H9 (cell line): Measurements from ENCODE around the gene ATF6. TPM values are rescaled to one million over a fixed set of nuclear protein-coding genes. Genes with fewer than 3 reads are reported as not detected.

Experiments used
- DNase-seq: peaks from one replicate; pipeline ENCODE4 v3.0.0-alpha.2; 2017
- H2AFZ ChIP-seq: one replicate; pipeline ENCODE4 v1.6.1; 2013; ENCODE audit warnings: mild to moderate bottlenecking, low read length, control low read depth, moderate library complexity
- H2AK5ac ChIP-seq: 2 replicates; pipeline ENCODE4 v1.6.1; 2013; ENCODE audit warnings: low read length, control low read depth, mixed read lengths; ENCODE audit not compliant: insufficient read length
- H2BK120ac ChIP-seq: one replicate; pipeline ENCODE4 v1.6.1; 2013; ENCODE audit warnings: low read depth, mild to moderate bottlenecking, low read length, control low read depth, inconsistent platforms; ENCODE audit not compliant: poor library complexity, severe bottlenecking
- H2BK12ac ChIP-seq: 2 replicates; pipeline ENCODE4 v1.6.1; 2013; ENCODE audit warnings: low read length, control low read depth, mixed read lengths, low read depth; ENCODE audit not compliant: insufficient read length
- H2BK15ac ChIP-seq: 2 replicates; pipeline ENCODE4 v1.6.1; 2013; ENCODE audit warnings: low read depth, low read length, control low read depth
- H2BK20ac ChIP-seq: one replicate; pipeline ENCODE4 v1.6.1; 2013; ENCODE audit warnings: low read depth, mild to moderate bottlenecking, low read length, control low read depth, inconsistent platforms; ENCODE audit not compliant: poor library complexity, severe bottlenecking
- H2BK5ac ChIP-seq: 2 replicates; pipeline ENCODE4 v1.6.1; 2013; ENCODE audit warnings: low read length, control low read depth, mixed read lengths; ENCODE audit not compliant: insufficient read length
- H3K14ac ChIP-seq: 2 replicates; pipeline ENCODE4 v1.6.1; 2013; ENCODE audit warnings: low read length, control low read depth; ENCODE audit not compliant: insufficient read depth
- H3K18ac ChIP-seq: 2 replicates; pipeline ENCODE4 v1.6.1; 2013; ENCODE audit warnings: low read depth, mild to moderate bottlenecking, mixed read lengths, low read length, control low read depth; ENCODE audit not compliant: insufficient read length
- H3K23ac ChIP-seq: 2 replicates; pipeline ENCODE4 v1.6.1; 2013; ENCODE audit warnings: low read length, control low read depth, mixed read lengths, low read depth; ENCODE audit not compliant: insufficient read length
- H3K23me2 ChIP-seq: 2 replicates; pipeline ENCODE4 v1.6.1; 2013; ENCODE audit warnings: low read depth, mild to moderate bottlenecking, mixed read lengths, low read length, control low read depth; ENCODE audit not compliant: insufficient read length, poor library complexity, severe bottlenecking
- H3K27ac ChIP-seq: 2 replicates; pipeline ENCODE4 v1.5.1; 2013; ENCODE audit warnings: low read length, control low read depth, mixed read lengths, low read depth; ENCODE audit not compliant: insufficient read length
- H3K27me3 ChIP-seq: 2 replicates; pipeline ENCODE4 v1.6.1; 2013; ENCODE audit warnings: low read length, control low read depth, inconsistent platforms; ENCODE audit not compliant: insufficient read depth
- H3K4ac ChIP-seq: 2 replicates; pipeline ENCODE4 v1.6.1; 2013; ENCODE audit warnings: low read depth, mild to moderate bottlenecking, control low read depth, inconsistent platforms, low read length, moderate library complexity
- H3K4me1 ChIP-seq: 2 replicates; pipeline ENCODE4 v1.6.1; 2013; ENCODE audit warnings: low read length, control low read depth, inconsistent platforms; ENCODE audit not compliant: insufficient read depth
- H3K4me2 ChIP-seq: 2 replicates; pipeline ENCODE4 v1.6.1; 2013; ENCODE audit warnings: low read length, control low read depth, mixed read lengths; ENCODE audit not compliant: insufficient read length, insufficient read depth
- H3K56ac ChIP-seq: 2 replicates; pipeline ENCODE4 v1.6.1; 2013; ENCODE audit warnings: low read depth, mild to moderate bottlenecking, mixed read lengths, low read length, control low read depth; ENCODE audit not compliant: insufficient read length
- H3K79me1 ChIP-seq: 2 replicates; pipeline ENCODE4 v1.6.1; 2013; ENCODE audit warnings: low read depth, mild to moderate bottlenecking, moderate library complexity, low read length, control low read depth, inconsistent platforms; ENCODE audit not compliant: insufficient read depth, poor library complexity, severe bottlenecking
- H3K79me2 ChIP-seq: 2 replicates; pipeline ENCODE4 v1.6.1; 2013; ENCODE audit warnings: low read length, control low read depth, inconsistent platforms; ENCODE audit not compliant: insufficient read depth
- H3K9ac ChIP-seq: 2 replicates; pipeline ENCODE4 v1.6.1; 2013; ENCODE audit warnings: low read length, control low read depth, mixed read lengths; ENCODE audit not compliant: insufficient read length; ENCODE audit errors: extremely low read depth
- H3K9me3 ChIP-seq: one replicate; pipeline ENCODE4 v1.6.1; 2013; ENCODE audit warnings: low read depth, low read length, inconsistent platforms; ENCODE audit not compliant: control insufficient read depth
- H3T11ph ChIP-seq: one replicate; pipeline ENCODE4 v1.6.1; 2013; ENCODE audit warnings: mild to moderate bottlenecking, low read length, control low read depth, inconsistent platforms
- H4K20me1 ChIP-seq: one replicate; pipeline ENCODE4 v1.6.1; 2013; ENCODE audit not compliant: control insufficient read depth, insufficient read length, insufficient read depth
- H4K5ac ChIP-seq: 2 replicates; pipeline ENCODE4 v1.6.1; 2013; ENCODE audit warnings: low read depth, mild to moderate bottlenecking, mixed read lengths, low read length, control low read depth; ENCODE audit not compliant: insufficient read length
- H4K8ac ChIP-seq: replicated peaks from 2 replicates; pipeline ENCODE4 v1.6.1; 2013; ENCODE audit warnings: low read length, control low read depth, mixed read lengths, low read depth; ENCODE audit not compliant: insufficient read length
- H4K91ac ChIP-seq: 2 replicates; pipeline ENCODE4 v1.6.1; 2013; ENCODE audit warnings: low read depth, mild to moderate bottlenecking, moderate library complexity, mixed read lengths, low read length, control low read depth; ENCODE audit not compliant: insufficient read length
- H3K27ac Mint-ChIP-seq, 3 experiments: 2 replicates in 2 of 3; 3 replicates in 1 of 3; pipeline ENCODE4 v1.8.0; 2020 to 2021; ENCODE audit warnings: mixed read lengths in 3 of 3, mild to moderate bottlenecking in 1 of 3, moderate library complexity in 1 of 3
- H3K27me3 Mint-ChIP-seq: 2 replicates; pipeline ENCODE4 v1.8.0; 2021; ENCODE audit warnings: low read depth, mild to moderate bottlenecking, moderate library complexity, mixed read lengths
- H3K36me3 Mint-ChIP-seq, 3 experiments: 2 replicates in 2 of 3; 3 replicates in 1 of 3; pipeline ENCODE4 v1.8.0; 2020 to 2021; ENCODE audit warnings: low read depth in 3 of 3, mixed read lengths in 3 of 3; ENCODE audit not compliant: insufficient read depth in 1 of 3
- H3K4me1 Mint-ChIP-seq, 2 experiments: 2 replicates each; pipeline ENCODE4 v1.8.0; 2020; ENCODE audit warnings: mixed read lengths in 2 of 2
- H3K4me3 Mint-ChIP-seq, 2 experiments: 2 replicates in 1 of 2; 3 replicates in 1 of 2; pipeline ENCODE4 v1.8.0; 2020 to 2021; ENCODE audit warnings: mild to moderate bottlenecking in 2 of 2, mixed read lengths in 2 of 2, moderate library complexity in 1 of 2
- H3K9me3 Mint-ChIP-seq, 2 experiments: 2 replicates in 1 of 2; 3 replicates in 1 of 2; pipeline ENCODE4 v1.8.0; 2020; ENCODE audit warnings: mild to moderate bottlenecking in 2 of 2, mixed read lengths in 2 of 2, moderate library complexity in 1 of 2
- WGBS: extraction: QIAGEN DNeasy Blood & Tissue Kit; methylation state at CpG from one replicate; pipeline ENCODE4 v1.1.7; 2013; ENCODE audit warnings: missing lambda C conversion rate, low lambda C conversion rate, mixed read lengths; ENCODE audit not compliant: insufficient read length; ENCODE audit errors: extremely low coverage; 5-methylcytosine and 5-hydroxymethylcytosine counted together
- total RNA-seq: library from RNA; stranded (reverse); gene quantifications from 2 replicates; pipeline ENCODE4 v1.2.1, GENCODE V29; 2021
- TF ChIP-seq, protein P1 (sequence below): fragments of 200-600 bp; sonication (generic); conservative IDR thresholded peaks from 3 replicates; pipeline ENCODE4 v1.8.0; 2021; ENCODE audit warnings: antibody characterized with exemption, mild to moderate bottlenecking

Gene ATF6
- total RNA-seq, 1 experiment from 2014 or later: 11.2 TPM

DNA sequence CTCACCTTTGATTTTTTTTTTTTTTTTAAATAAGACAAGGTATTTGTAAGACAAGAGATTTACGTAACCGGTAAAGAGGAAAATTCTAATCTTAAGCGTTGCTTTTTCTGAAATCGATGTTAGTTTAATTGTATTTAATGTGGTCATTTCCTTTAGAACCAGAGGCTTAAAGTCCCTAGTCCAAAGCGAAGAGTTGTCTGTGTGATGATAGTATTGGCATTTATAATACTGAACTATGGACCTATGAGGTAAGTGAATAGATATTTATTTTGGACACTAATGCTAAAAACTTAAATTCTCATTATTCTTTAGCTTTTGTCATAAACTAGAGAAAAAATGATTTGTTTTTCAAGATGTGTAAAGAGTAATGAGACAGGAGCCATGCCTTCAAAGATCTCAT is 54.8 kb downstream of the ATF6 start:
- no peak overlapping the region for H4K5ac ChIP-seq
- DNase-seq: no peak
- no peak overlapping the region for H3T11ph ChIP-seq
- Mint-ChIP-seq H3K9me3 (no peaks in the 10 kb centered on the region), H3K27me3 (no peaks in the 10 kb centered on the region), H3K36me3 (peaks cover 0 to 5% (median 4%) of the 10 kb centered on the region in 3 experiments; a peak in 4 of 7 replicates), H3K4me3 (no peak overlapping the region), H3K27ac (no peak overlapping the region), H3K4me1 (peaks cover 0 to 6% of the 10 kb centered on the region in 2 experiments; a peak in 1 of 4 replicates)
- no peak overlapping the region for H3K56ac ChIP-seq
- H2BK15ac ChIP-seq: no peak overlapping the region
- TF ChIP-seq, protein P1, sequence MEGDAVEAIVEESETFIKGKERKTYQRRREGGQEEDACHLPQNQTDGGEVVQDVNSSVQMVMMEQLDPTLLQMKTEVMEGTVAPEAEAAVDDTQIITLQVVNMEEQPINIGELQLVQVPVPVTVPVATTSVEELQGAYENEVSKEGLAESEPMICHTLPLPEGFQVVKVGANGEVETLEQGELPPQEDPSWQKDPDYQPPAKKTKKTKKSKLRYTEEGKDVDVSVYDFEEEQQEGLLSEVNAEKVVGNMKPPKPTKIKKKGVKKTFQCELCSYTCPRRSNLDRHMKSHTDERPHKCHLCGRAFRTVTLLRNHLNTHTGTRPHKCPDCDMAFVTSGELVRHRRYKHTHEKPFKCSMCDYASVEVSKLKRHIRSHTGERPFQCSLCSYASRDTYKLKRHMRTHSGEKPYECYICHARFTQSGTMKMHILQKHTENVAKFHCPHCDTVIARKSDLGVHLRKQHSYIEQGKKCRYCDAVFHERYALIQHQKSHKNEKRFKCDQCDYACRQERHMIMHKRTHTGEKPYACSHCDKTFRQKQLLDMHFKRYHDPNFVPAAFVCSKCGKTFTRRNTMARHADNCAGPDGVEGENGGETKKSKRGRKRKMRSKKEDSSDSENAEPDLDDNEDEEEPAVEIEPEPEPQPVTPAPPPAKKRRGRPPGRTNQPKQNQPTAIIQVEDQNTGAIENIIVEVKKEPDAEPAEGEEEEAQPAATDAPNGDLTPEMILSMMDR: no peak
- H2BK120ac ChIP-seq: no peak overlapping the region
- no peak overlapping the region for H3K9ac ChIP-seq
- H3K4me2 ChIP-seq: no peak overlapping the region
- H2BK5ac ChIP-seq: no peak overlapping the region
- no peak overlapping the region for H2BK20ac ChIP-seq
- no peaks in the 10 kb centered on the region for H3K79me1 ChIP-seq
- peaks cover 6% of the 10 kb centered on the region; the same call in 1 of the 2 replicates for H3K4me1 ChIP-seq
- H2AK5ac ChIP-seq: no peak overlapping the region
- H3K18ac ChIP-seq: no peak overlapping the region
- no peaks in the 10 kb centered on the region for H3K9me3 ChIP-seq
- no peak overlapping the region for H2AFZ ChIP-seq
- no peak overlapping the region for H3K14ac ChIP-seq
- H3K79me2 ChIP-seq: no peaks in the 10 kb centered on the region
- H3K27ac ChIP-seq: no peak overlapping the region
- H3K4ac ChIP-seq: no peak overlapping the region
- H3K23me2 ChIP-seq: no peaks in the 10 kb centered on the region
- no peaks in the 10 kb centered on the region for H4K20me1 ChIP-seq
- no peak overlapping the region for H4K91ac ChIP-seq
- H3K27me3 ChIP-seq: no peaks in the 10 kb centered on the region
- H2BK12ac ChIP-seq: no peak overlapping the region
- WGBS: no CpG with 5 or more reads among the region's 5 CpGs
- no peak overlapping the region for H3K23ac ChIP-seq
- no peak overlapping the region for H4K8ac ChIP-seq
